Measurements from ENCODE around the gene LPP. TPM values are rescaled to one million over a fixed set of nuclear protein-coding genes. Genes with fewer than 3 reads are reported as not detected.
A peak's percentile ranks its signal among the peaks of the same experiment; 100 is the strongest.

LPP gene
- total RNA-seq, 1 donor = 92.1 TPM

- no peak for TF ChIP-seq CTCF (IDR thresholded peaks at IDR 0.05; ENCODE audit: insufficient read depth, low read length)
- no peak overlapping the region for H3K4me3 ChIP-seq (ENCODE audit: low read depth, low read length)
- no peak for DNase-seq (ENCODE audit: low read depth)
Measured at GRCh38 chr3:188242436-188243123, 88.6 kb downstream of the LPP start.

GRCh38 chr3:188243124-188243795, 89.3 kb downstream of the LPP start:
- DNase-seq (ENCODE audit: low read depth) = no peak
- H3K4me3 ChIP-seq (ENCODE audit: low read depth, low read length) = no peak overlapping the region
- TF ChIP-seq CTCF (IDR thresholded peaks at IDR 0.05; ENCODE audit: insufficient read depth, low read length) = no peak

- peak; percentile 52 for DNase-seq (ENCODE audit: low read depth)
- no peak overlapping the region for H3K4me3 ChIP-seq (ENCODE audit: low read depth, low read length)
- TF ChIP-seq CTCF (IDR thresholded peaks at IDR 0.05; ENCODE audit: insufficient read depth, low read length) = no peak
Measured at GRCh38 chr3:188244395-188244861, 90.5 kb downstream of the LPP start.

- no peak for DNase-seq (ENCODE audit: low read depth)
- TF ChIP-seq CTCF (IDR thresholded peaks at IDR 0.05; ENCODE audit: insufficient read depth, low read length) = no peak
- H3K4me3 ChIP-seq (ENCODE audit: low read depth, low read length) = no peak overlapping the region
Measured at GRCh38 chr3:188246905-188247304, 92.9 kb downstream of the LPP start.

GRCh38 chr3:188248036-188248561, 94.1 kb downstream of the LPP start:
- DNase-seq (ENCODE audit: low read depth) = no peak
- no peak for TF ChIP-seq CTCF (IDR thresholded peaks at IDR 0.05; ENCODE audit: insufficient read depth, low read length)
- H3K4me3 ChIP-seq (ENCODE audit: low read depth, low read length) = no peak overlapping the region

- no peak overlapping the region for H3K4me3 ChIP-seq (ENCODE audit: low read depth, low read length)
- no peak for TF ChIP-seq CTCF (IDR thresholded peaks at IDR 0.05; ENCODE audit: insufficient read depth, low read length)
- DNase-seq (ENCODE audit: low read depth) = no peak
Measured at GRCh38 chr3:188253123-188253793, 99.3 kb downstream of the LPP start.

Data from fibroblast of the aortic adventitia (primary cell).